K562 (cell line): ENCODE measurements around the gene PCSK5.

Experiments used
- CBX2 ChIP-seq: fragments of 200-600 bp; sonication (generic); IDR thresholded peaks from one replicate; pipeline ENCODE4 v1.6.1; 2012; ENCODE audit warnings: mild to moderate bottlenecking, low read length, inconsistent platforms; ENCODE audit not compliant: insufficient read depth, poor library complexity, severe bottlenecking
- CREB1 ChIP-seq, 2 experiments: sonication (generic) in 1 of 2; formaldehyde crosslinking in 1 of 2; IDR thresholded peaks; 2 replicates each; pipeline versions ENCODE4 v1.6.1 to v1.8.0; 2012 to 2022; ENCODE audit warnings: inconsistent platforms in 1 of 2, mild to moderate bottlenecking in 1 of 2, missing genetic modification reagents in 1 of 2, moderate library complexity in 1 of 2
- CTCF ChIP-seq, 3 experiments: IDR thresholded peaks in 2 of 3; conservative IDR thresholded peaks in 1 of 3; 2 replicates each; pipeline ENCODE4 v1.5.1; 2011 to 2012; ENCODE audit warnings: low read length in 3 of 3, mild to moderate bottlenecking in 3 of 3, control low read depth in 2 of 3, improper control_type of control experiment in 1 of 3, inconsistent platforms in 1 of 3, low read depth in 1 of 3, mixed read lengths in 1 of 3, moderate library complexity in 1 of 3; ENCODE audit not compliant: insufficient read depth in 2 of 3
- FOS ChIP-seq: IDR thresholded peaks from 3 replicates; pipeline ENCODE4 v1.6.1; 2011; ENCODE audit not compliant: insufficient read length; ENCODE audit errors: extremely low read depth
- MEIS2 ChIP-seq: fragments of 450-650 bp; IDR thresholded peaks from 2 replicates; pipeline ENCODE4 v1.6.1; 2014; ENCODE audit warnings: mild to moderate bottlenecking; ENCODE audit not compliant: partially characterized antibody
- POLR2AphosphoS5 ChIP-seq: IDR thresholded peaks from 2 replicates; pipeline ENCODE4 v1.6.1; 2011; ENCODE audit warnings: mild to moderate bottlenecking, low read depth, low read length, moderate library complexity; ENCODE audit not compliant: control insufficient read depth, insufficient read depth
- ZFX ChIP-seq: sonication (generic); formaldehyde crosslinking; IDR thresholded peaks from 2 replicates; pipeline ENCODE4 v1.8.0; 2022; ENCODE audit warnings: mild to moderate bottlenecking, missing genetic modification reagents, moderate library complexity
- ZNF407 ChIP-seq: fragments of 450-650 bp; IDR thresholded peaks from 2 replicates; pipeline ENCODE4 v1.6.1; 2016; ENCODE audit warnings: low read depth
- ZNF586 ChIP-seq: fragments of 450-650 bp; formaldehyde crosslinking; conservative IDR thresholded peaks from 2 replicates; pipeline ENCODE4 v1.4.0; 2020; ENCODE audit warnings: mild to moderate bottlenecking, moderate library complexity
- TF ChIP-seq, protein P1 (sequence below): fragments of 250-450 bp; sonication (Bioruptor Pico); IDR thresholded peaks from 2 replicates; pipeline ENCODE4 v1.8.0; 2021; ENCODE audit warnings: moderate library complexity, mild to moderate bottlenecking, inconsistent platforms
- TF ChIP-seq, protein P2 (sequence below), 2 experiments: fragments of 450-650 bp in 1 of 2; sonication (generic) in 1 of 2; formaldehyde crosslinking in 1 of 2; IDR thresholded peaks in 1 of 2; conservative IDR thresholded peaks in 1 of 2; 2 replicates each; pipeline versions ENCODE4 v1.6.1 to v1.8.1; 2016 to 2023; ENCODE audit warnings: mild to moderate bottlenecking in 2 of 2, moderate library complexity in 2 of 2, inconsistent platforms in 1 of 2, missing genetic modification reagents in 1 of 2

GRCh38 chr9:76191493-76191892 is 301.0 kb downstream of the PCSK5 start:
- TF ChIP-seq, protein P1, sequence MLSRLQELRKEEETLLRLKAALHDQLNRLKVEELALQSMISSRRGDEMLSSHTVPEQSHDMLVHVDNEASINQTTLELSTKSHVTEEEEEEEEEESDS (CRISPR knock-in tag), result no peak
- TF ChIP-seq CREB1 (IDR thresholded peaks at IDR 0.05), result no peak
- no peak for TF ChIP-seq CREB1 (CRISPR knock-in tag; IDR thresholded peaks at IDR 0.05)
- TF ChIP-seq CBX2, result no peak
- TF ChIP-seq POLR2AphosphoS5, result no peak
- TF ChIP-seq, protein P2, sequence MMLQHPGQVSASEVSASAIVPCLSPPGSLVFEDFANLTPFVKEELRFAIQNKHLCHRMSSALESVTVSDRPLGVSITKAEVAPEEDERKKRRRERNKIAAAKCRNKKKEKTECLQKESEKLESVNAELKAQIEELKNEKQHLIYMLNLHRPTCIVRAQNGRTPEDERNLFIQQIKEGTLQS (IDR thresholded peaks at IDR 0.05), result no peak
- TF ChIP-seq, protein P2 (CRISPR knock-in tag; conservative IDR thresholded peaks at IDR 0.05), result no peak
- TF ChIP-seq MEIS2, result no peak
- TF ChIP-seq FOS, result no peak
- no peak for TF ChIP-seq ZNF407
- no peak for TF ChIP-seq CTCF (IDR thresholded peaks at IDR 0.05 in 2 of 3, conservative IDR thresholded peaks at IDR 0.05 in 1 of 3; ENCODE audit: insufficient read depth in 2 of 3, low read depth in 1 of 3, low read length in 3 of 3)
- TF ChIP-seq ZNF586 (CRISPR knock-in tag), result no peak
- no peak for TF ChIP-seq ZFX
